ENCODE results near the gene LCP1.

Gene LCP1

DNA sequence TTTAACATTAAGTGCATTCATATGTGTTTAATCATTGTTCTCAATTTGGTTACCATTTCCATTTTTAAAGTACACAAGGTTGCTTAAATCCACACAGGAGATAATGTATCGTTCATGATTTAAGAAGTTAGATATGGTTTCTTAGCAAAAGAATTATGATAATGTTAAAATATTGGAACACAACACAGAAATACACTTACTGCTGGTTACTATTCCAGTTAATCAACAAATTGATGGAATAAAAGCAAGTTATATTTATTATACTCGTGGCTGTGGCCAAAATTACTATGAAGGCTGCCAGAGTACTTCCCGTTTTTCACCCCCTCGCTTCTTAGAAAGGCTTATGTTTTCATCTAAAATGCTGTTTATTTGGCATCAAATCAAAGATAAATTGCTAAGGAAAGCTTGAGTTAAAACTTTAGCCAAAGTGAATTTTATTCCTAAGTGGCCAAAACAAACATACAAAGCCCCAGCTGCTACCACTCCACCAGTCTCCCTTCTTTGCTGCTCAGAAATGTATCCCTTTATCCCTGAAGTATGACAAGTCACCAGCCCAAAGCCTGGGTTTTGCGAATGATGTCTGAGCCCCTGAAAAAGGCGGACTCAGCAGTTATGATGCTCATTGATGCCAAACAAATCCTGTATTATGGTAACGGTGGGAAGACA is 27.7 kb downstream of the LCP1 start:
- DNase-seq = no peak

DNA sequence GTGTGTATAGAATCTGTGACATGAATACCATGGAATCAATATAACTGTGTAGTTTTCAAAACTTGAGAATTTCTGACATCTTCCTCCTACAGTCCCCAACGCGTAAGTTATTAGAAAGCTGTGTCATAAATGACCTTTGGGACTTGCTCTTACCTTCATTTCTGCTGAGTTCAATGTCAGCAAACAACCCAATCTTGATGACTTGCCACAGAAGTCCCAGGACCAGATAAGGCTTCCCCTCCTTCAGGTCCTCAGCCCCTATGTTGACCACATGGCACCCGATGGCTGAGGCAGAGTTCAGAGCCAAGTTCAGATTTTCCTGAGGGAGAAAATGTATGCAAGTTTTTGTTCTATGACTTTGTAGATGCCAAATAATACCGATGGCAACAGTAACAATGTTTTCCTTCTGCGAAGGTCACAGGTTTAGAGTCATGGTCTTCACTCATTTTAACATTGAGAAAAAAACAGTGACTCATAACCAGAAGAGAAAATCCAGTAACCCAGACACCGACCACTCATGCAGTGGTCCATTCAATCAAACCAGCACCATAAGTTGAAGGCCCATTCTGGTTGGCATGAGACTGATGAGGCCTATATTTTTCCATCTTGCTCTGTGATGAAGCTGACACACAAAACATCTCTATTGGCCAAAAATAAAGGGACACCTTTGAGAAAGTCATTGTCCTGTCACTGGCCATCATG is 29.2 kb downstream of the LCP1 start:
- no peak for DNase-seq

DNA sequence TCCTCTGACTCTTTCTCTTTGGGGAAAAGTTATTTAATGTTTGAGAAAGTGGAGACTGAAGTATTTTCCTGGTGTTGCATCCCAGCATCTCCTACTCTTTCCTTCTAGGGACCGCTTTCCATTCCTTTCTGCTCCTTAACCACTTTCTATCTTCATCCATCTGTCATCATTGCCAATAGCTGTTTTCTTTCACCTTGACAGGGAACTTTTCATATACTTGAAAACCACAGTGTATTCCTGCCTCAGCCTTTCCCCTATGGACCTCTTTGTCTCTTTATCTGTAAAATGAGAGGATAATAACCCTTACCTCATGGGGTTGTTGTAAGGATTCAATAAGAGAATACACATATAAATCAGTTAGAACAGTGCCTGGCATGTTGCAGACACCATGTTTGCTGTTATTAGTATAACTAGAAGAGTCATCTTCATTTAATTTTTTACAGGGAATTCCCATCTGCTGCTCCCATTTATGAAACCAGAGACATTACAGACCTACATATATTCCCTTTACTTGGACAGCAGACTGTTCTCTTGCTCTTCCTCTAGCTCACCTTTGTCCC is 31.8 kb downstream of the LCP1 start:
- DNase-seq = no peak

DNA sequence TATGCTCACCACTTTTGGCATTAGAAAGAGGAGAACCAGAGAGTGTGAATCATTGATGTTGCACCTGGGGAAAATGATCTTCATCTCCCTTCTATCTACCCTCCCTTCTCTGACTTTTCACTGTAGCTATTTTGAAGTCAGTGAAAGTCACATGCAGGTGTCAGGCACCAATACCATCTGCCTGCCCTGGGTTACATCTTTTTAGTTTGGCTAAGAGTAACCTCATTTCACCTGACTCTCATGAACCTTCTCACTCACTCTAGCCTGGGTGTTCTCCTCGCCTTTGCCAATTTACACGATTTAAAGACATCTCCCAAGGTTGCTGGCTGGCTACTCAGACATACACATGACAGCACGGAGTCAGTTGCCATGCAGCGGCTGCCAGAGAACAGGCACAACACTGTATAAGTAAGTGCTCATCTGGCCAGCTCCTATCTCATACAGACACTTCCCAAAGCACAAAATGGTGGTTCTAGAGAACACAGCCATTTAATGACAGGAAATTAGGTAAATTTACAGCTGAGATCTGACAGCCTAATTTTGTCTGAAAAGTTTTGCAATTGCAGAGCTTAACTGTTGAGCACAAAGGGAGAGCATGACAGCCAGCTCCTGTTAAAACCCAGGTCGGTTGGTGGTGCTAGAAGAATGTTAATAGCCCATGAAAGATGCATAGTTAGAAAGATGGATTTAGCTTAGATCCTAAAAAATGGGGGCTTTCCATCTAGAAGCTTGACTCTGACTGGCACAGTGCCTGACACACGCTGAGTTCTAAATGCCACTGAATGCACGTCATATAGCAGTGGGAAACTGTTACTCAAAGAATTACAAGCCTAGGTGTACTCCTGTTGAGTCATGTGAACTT is 32.5 kb downstream of the LCP1 start:
- no peak for DNase-seq

DNA sequence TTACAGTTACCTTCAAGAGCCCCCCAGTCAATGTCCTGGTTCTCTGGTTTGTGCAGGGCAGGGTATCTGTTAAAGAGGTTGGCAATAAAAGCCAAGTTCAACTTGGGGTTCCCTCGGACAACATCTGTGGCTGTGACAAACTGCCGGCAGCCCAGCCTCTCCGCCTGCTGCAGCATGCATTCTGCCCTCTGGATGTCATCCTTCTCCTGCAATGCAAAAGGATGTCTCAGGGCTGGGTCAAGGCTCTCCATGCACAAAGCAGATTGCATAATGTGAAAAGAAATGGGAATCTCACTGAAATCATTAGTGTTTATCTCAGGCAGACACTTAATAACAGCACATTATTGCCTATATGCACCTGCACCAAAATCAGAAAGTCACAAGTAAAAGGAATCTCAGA is 35.1 kb downstream of the LCP1 start:
- DNase-seq = no peak

DNA sequence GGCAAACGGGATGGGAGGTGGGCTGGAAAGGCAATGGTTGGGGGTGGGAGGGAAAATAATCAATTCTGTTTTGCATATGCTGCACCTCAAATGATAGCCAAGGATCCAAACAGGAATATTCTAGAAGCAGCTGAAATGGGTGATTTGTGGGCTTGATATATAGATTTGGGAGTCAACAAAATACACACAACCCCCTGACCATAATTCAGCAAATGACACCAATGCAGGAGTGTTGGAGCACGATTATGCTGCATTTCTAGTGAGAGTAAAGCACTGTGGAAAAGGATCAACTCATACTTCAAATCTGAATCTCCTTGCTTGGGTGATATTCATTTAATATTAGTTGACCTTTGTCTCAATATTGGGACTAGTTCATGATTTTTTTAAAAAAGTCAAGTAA is 36.0 kb downstream of the LCP1 start:
- no peak for DNase-seq

DNA sequence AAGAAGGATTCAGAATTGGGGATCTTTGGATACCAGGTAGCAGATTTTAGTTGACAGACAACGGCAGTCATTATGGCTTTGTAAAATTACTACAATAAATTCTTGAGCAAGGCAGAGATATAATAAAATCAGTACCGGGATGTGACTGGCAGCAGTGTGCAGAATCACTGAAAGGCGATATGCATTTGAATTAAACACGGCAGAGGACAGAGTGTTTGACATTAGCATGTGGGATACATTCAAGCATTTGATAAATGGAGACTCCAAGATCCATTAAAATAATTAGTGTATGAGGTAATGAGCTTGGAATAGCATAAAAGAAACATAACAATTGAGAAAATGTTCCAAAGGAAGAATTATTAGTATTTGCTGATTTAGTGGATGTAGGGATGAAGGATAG is 36.8 kb downstream of the LCP1 start:
- DNase-seq = no peak

DNA sequence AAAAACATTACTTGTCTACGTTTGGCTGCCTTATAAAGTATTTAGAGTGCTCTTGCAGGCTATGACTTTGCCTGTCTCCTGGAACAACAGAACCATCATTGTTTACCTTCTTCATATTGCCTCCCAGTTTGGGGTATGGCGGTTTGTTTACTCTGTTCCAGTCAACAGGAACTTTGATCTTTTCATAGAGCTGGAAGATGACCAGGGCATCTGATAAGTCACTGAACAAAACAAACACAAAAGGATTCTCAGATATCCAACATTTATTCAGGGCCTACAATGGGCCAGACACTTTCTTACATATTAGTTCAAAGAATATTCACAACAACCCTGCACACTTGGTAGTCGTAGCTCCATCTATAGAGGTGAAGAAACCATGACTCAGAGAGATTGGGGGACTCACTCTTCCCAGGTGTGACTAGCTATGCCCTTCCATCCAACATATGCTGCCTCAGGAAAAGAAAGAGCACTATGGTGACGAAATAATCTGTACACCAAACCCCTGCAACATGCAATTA is 38.7 kb downstream of the LCP1 start:
- no peak for DNase-seq

DNA sequence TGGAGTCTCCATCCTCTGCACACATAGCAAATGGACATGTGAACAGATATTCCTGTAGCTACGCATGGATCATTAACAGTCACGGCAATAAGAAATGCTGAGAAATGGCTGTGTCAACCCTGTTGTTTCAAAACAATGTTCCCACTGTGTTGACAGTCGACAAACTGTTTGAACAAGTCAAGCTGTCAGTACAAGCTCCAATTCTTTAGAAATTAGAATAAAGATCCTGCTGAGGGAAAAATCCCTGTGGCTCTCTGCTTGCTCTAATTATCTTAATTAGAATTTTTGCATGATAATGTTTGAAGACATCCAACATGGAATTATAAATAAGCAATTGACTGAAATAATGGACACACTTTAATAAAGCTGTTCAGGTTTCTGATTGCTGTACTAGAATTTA is 39.2 kb downstream of the LCP1 start:
- no peak for DNase-seq

DNA sequence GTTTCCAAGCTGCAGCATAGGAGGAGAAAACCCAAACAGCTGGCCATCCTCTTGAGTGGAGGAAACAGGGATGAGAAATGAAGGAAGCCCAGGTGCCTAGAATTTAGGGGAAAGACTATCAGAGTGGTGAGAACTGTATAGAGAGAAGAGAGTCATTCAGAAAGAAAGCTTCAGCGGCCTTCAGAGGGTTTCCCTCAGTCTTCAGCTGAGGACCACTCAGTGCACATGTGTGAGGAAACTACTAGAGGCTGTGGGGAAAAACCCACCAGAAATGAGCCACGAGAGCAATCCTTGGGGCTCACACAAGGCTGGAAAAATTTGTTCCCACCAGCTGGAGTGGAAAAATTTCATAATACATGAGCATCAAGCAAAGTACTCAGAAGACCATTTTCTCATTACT is 41.9 kb downstream of the LCP1 start:
- no peak for DNase-seq

DNA sequence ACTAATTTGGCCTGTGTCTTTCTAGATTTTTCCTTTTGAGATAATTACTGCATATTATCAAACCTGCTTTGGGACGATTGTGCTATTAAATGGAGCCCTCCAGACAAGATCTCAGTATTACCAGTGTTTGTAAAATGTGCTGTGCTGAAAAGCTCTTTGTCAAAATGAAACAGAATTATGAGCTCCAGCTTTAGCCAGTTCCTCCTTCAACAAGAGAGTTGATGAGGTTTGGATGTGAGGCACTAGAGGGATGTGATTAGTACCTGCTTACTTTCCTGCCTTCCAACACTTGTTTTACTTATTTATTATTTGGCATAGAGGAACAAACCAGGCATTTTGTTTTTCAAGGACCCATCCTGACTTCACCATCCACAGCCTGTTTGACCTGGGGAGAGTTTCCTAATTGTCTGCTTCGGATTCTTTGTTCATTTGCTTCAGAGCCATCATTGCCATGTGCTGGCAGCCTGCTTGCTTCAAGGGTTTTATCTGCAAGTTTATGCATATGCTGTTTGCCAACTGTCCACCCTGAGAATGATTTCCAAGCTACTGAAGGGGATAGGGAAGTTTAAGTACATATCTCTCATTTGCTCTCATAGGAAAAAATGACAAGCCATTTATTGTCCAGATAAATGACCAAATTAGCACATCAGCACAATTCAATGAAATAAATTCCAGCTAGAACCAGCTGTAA is 44.2 kb downstream of the LCP1 start:
- no peak for DNase-seq

DNA sequence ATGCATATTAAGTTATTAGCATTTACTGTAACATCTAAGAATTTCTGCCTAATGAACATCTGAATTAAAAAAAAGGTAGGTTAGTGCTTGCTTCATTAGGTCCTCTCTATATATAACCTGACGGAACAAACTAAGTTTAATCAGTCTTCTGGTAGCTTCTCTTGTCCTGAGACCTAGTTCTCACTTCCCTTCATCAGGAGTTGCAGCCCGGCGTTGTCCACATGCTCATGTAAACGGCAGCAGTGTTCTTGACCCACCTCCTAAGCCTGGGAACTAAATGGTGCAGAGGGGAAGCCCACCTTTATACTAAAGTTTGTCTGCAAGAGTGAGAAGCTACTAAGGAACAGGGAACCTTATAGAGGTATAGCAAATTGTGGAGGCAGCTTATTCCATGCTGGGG is 45.3 kb downstream of the LCP1 start:
- DNase-seq = no peak

DNA sequence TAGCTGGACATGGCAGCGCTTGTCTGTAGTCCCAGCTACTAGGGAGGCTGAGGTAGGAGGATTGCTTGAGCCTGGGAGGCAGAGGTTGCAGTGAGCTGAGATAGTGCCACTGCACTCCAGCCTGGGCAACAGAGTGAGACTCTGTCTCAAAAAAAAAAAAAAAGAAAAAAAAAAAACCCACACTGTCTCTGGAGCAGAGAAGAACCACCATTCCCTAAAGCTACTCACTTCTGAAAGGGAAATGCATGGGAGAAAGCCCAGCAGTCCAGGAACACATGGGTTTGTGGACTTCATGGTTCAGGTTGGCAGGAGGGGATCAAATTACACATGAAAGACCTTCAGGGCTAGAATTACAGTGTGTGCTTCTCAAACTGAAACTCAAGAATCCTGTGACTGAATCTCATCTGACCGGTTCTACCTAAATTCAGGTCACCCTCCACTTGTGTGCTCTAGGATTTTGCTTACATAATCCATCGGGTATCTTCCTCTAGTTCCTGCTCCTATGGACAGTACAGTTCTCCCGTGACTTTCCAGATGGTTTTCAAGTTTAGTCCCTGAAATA is 46.9 kb downstream of the LCP1 start:
- no peak for DNase-seq

DNA sequence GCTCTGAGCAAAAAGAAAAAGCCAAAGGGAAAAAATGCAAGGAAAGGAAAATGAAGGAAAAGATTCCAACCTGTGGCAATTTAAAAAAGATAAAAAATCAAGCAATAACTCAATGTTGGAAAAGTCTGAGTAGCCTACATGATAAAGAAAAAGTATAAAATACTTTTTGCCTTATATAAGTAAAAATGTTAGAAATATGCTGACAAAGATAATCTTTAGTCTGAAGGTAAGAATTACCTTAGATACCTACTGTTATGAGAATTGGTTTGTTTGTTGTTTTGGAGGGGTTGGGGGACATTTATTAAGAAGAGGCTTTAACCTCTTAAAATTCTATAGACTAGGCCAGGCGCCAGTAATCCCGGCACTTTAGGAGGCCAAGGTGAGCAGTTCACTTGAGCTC is 47.5 kb downstream of the LCP1 start:
- no peak for DNase-seq

DNA sequence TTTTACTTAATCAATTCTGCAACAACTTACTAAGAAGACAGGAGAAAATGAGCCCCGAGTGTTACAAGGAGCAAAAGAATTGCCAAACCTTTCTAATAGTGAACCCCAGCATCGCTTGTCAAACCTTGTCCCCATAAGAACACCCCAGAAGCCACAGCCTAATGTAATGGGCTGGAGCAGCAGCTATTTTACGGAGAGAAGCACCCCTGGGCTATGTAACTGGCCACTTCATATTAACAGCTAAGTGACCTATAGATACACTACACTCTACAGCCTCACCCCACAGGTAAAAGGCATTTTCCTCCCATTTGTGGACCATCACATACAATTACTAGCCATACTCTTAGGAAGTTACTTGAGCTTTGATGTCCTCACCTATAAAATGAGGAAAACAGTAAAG is 49.9 kb downstream of the LCP1 start:
- DNase-seq = no peak

DNA sequence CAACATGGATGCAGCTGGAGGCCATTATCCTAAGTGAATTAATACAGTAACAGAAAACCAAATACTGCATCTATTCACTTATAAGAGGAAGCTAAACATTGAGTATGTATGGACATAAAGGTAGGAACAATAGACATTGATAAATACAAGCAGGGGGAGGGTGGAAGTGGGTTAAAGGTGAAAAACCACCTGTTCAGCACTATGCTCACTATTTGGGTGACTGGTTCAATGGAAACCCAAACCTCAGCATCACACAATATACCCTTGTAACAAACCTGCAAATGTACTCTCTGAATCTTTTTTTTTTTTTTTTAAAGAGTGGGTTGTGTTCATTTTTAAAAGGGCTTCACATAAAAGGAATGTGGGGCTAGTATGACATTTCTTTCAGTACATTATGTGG is 50.3 kb downstream of the LCP1 start:
- no peak for DNase-seq

DNA sequence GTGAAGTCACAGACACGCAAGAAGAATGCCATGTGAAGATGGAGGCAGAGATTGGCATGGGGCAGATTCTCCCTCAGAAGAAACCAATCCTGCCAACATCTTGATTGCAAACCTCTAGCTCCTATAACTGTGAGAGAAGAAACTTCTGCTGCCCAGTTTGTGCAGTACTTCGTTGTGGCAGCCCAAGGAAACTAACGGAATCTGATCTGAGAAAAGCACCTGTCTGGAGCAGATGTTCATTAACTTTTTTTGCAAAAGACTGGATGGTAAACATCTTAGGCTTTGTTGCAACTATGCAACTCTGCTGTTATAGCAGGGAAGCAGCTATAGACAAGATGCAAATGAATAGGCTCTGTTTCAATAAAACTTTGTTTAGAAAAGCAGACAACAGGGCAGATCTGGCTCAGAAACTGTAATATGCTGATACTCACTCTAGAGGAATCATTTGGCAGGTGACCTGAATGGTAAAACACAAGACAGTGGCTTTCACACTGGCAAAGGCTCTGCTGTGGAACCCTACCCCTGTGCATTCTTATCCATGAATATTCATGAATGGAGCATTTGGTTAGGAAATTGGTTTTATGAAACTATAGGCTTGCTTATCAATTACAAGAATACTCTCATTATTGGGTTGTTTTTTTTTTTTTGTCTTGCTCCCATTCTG is 51.9 kb downstream of the LCP1 start:
- DNase-seq = no peak

DNA sequence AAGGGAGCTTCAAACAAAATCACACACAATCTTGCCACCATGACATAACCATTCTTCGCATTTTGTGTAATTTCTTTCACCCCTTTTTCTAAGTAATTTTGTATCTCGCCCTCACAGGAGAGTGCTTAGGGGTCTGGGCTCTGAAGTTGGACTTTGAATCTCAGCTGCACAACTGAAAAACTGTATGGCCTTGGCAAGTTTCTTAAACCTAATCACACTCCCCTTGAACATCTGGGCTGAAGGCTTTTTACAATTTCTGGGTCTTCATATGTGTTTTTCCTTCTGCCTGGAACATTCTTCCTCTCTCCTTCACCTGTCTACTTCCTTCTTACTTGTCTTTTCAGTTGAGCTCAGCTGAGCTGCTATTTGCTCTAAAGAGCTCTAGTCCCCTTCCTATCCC is 52.9 kb downstream of the LCP1 start:
- no peak for DNase-seq

DNA sequence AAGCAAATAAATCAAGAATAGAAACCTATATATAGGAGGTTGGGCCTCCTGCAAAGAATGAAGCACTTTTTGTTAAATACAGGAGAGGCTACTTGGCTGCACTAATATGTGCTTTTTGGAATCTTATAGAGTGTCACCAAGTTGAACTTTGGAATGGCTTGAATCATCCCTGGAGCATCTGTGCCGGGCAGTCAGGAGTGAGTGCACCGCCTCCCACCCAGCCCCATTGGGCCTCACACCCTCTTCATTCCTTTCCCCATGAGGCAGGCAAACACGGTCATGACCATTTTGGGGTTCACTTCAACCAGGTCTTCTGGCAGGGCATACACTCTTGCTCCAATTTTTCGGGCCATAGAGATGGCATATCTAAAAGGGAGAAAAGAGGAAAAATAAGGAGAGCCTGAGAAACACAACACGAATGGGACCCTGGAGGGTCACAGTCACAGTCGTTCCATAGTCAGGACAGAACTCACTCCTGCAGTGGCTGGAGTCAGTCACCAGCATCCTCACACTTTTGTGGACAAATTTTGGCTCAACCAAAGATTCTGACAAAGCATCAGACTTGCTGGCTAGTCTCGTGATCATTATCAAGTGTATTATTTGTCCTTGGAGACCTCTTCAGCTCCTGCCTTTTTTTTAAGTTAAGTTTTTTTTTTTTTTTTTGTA is 54.5 kb downstream of the LCP1 start:
- no peak for DNase-seq

DNA sequence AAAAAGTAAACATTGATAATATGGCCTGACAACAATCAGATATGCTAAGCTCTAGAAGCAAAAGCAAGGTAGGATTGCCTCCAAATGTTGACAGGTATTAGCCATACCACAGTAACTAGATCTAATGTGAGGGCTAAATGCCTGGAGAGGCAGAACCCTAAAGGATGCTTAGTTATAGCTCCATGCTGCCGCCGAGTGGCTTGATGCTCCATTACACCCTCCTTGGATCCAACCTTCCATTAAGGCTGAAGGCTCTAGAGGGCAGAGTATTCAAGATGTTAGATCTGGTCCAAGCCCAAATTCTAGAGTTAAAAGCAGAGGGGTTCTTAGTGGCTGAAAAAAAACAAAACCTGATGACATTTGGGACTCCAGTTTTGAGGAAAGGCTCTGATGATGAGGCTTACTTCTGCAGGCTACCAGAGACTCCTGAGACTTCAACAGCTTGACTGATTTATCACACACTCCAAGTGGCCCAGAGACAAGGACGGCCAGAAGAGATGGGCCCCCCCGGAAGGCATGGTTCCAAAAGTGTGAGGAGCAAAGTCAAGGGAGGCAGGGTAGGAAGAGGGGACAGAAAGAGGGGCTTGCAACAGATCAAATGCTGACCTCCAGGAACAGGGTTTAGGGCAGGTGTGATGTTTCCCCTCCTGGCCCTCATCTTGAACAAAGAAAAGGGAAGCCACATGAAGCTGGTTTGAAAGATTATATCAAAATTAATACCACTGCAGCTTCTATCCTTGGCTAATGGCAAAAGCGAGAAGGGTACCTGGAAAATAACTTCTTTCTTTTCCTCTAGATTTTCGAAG is 55.2 kb downstream of the LCP1 start:
- peak; percentile 69 for DNase-seq

DNA sequence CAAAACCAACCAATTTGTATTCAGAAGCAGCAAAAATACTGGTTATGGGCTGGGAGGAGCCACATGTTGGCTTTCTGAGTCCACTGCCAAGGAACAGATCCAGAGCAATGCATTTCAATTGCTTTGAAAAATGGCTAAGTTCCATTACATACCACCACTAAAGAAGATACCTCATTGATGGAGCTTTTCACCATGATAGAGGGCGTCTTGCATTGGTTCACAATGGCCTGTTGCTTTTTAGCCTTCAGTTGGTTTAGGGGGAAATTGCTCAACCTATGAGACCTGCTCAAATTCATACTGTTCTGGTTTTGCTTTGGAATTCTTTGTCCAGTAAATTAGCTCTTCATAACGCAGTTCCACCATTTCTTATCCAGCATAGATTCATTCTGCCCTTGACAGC is 55.9 kb downstream of the LCP1 start:
- DNase-seq = no peak
